GM12891 (cell line): ENCODE measurements around the gene SCAI.

Experiments used
- PAX5 ChIP-seq: IDR thresholded peaks from 2 replicates; pipeline ENCODE4 v1.6.1; 2011; ENCODE audit warnings: low read length, moderate library complexity, mild to moderate bottlenecking; ENCODE audit not compliant: insufficient read depth, severe bottlenecking
- POLR2A ChIP-seq: IDR thresholded peaks from 2 replicates; pipeline ENCODE4 v1.6.1; 2011; ENCODE audit warnings: low read depth, low read length, control low read depth
- POLR2AphosphoS5 ChIP-seq: IDR thresholded peaks from 2 replicates; pipeline ENCODE4 v1.6.1; 2011; ENCODE audit warnings: low read depth, low read length, control low read depth
- POU2F2 ChIP-seq: IDR thresholded peaks from 2 replicates; pipeline ENCODE4 v1.6.1; 2011; ENCODE audit warnings: low read depth, mild to moderate bottlenecking, control low read depth, low read length, moderate library complexity
- TAF1 ChIP-seq: IDR thresholded peaks from 2 replicates; pipeline ENCODE4 v1.6.1; 2011; ENCODE audit warnings: low read depth, low read length, control low read depth

- TF ChIP-seq POLR2AphosphoS5 = no peak
- no peak for TF ChIP-seq POLR2A
- TF ChIP-seq POU2F2 = no peak
- TF ChIP-seq TAF1 = no peak
- TF ChIP-seq PAX5 = no peak
Measured at GRCh38 chr9:125153712-125154367, 10.5 kb upstream of the SCAI start.
